KMS-11 (cell line): ENCODE data around the gene TMEM147.

Experiments used
- H2AFZ ChIP-seq: fragments of 200-600 bp; sonication (generic); 2 replicates; pipeline ENCODE4 v1.6.1; 2016; ENCODE audit warnings: antibody characterized with exemption, mixed run types, low read depth
- H3K27ac ChIP-seq: fragments of 200-600 bp; sonication (generic); 2 replicates; pipeline ENCODE4 v1.6.1; 2016; ENCODE audit warnings: mild to moderate bottlenecking, mixed run types
- H3K27me3 ChIP-seq: fragments of 200-600 bp; sonication (generic); 2 replicates; pipeline ENCODE4 v1.6.1; 2017; ENCODE audit warnings: mild to moderate bottlenecking, low read depth, mixed run types, moderate library complexity; ENCODE audit not compliant: insufficient read depth
- H3K36me3 ChIP-seq: fragments of 200-600 bp; sonication (generic); 2 replicates; pipeline ENCODE4 v1.6.1; 2017; ENCODE audit warnings: mild to moderate bottlenecking, mixed run types; ENCODE audit not compliant: insufficient read depth
- H3K4me1 ChIP-seq: fragments of 200-600 bp; sonication (generic); 2 replicates; pipeline ENCODE4 v1.6.1; 2016; ENCODE audit warnings: mild to moderate bottlenecking, low read depth, mixed run types; ENCODE audit not compliant: poor library complexity, severe bottlenecking
- H3K4me2 ChIP-seq: fragments of 200-600 bp; sonication (generic); 2 replicates; pipeline ENCODE4 v1.7.0; 2016; ENCODE audit warnings: mild to moderate bottlenecking, mixed run types
- H3K4me3 ChIP-seq: fragments of 200-600 bp; sonication (generic); IDR thresholded peaks from 2 replicates; pipeline ENCODE4 v1.6.1; 2017; ENCODE audit warnings: low read depth, low read length, mixed read lengths; ENCODE audit not compliant: insufficient read depth
- H3K79me2 ChIP-seq: fragments of 200-600 bp; sonication (generic); 2 replicates; pipeline ENCODE4 v1.6.1; 2016; ENCODE audit warnings: low read depth, mixed run types; ENCODE audit not compliant: insufficient read depth
- H3K9ac ChIP-seq: fragments of 200-600 bp; sonication (generic); 2 replicates; pipeline ENCODE4 v1.6.1; 2016; ENCODE audit warnings: mild to moderate bottlenecking, mixed run types
- H4K20me1 ChIP-seq: fragments of 200-600 bp; sonication (generic); 2 replicates; pipeline ENCODE4 v1.6.1; 2016; ENCODE audit warnings: mild to moderate bottlenecking, mixed run types; ENCODE audit not compliant: insufficient read depth
- CTCF ChIP-seq: fragments of 200-600 bp; sonication (generic); conservative IDR thresholded peaks from 2 replicates; pipeline ENCODE4 v1.6.1; 2017; ENCODE audit warnings: low read depth, mild to moderate bottlenecking, antibody characterized with exemption, low read length, moderate library complexity, mixed read lengths

The TMEM147 gene

GRCh38 chr19:35510626-35510964 lies 34.8 kb upstream of the TMEM147 start:
- H3K36me3 ChIP-seq = no peaks in the 10 kb centered on the region
- H3K27ac ChIP-seq = no peak overlapping the region
- peaks cover 60% of the 10 kb centered on the region for H3K27me3 ChIP-seq
- H3K4me2 ChIP-seq = no peak overlapping the region
- H3K4me1 ChIP-seq = no peaks in the 10 kb centered on the region
- H2AFZ ChIP-seq = no peak overlapping the region
- no peak overlapping the region for H3K4me3 ChIP-seq
- no peaks in the 10 kb centered on the region for H3K79me2 ChIP-seq
- 0 out of 2 replicates have a peak, but pooled peaks have one; percentile 8 for TF ChIP-seq CTCF
- H3K9ac ChIP-seq = no peak overlapping the region
- no peaks in the 10 kb centered on the region for H4K20me1 ChIP-seq

GRCh38 chr19:35511337-35511736 lies 34.1 kb upstream of the TMEM147 start:
- no peak for TF ChIP-seq CTCF
- Histone ChIP-seq H3K9ac (no peak overlapping the region), H3K4me3 (no peak overlapping the region), H3K36me3 (no peaks in the 10 kb centered on the region), H3K27ac (no peak overlapping the region), H3K4me1 (no peaks in the 10 kb centered on the region), H2AFZ (no peak overlapping the region), H4K20me1 (no peaks in the 10 kb centered on the region), H3K27me3 (peaks cover 57% of the 10 kb centered on the region), H3K79me2 (no peaks in the 10 kb centered on the region), H3K4me2 (no peak overlapping the region)

- TF ChIP-seq CTCF = no peak
- no peaks in the 10 kb centered on the region for H4K20me1 ChIP-seq
- no peaks in the 10 kb centered on the region for H3K36me3 ChIP-seq
- peaks cover 55% of the 10 kb centered on the region for H3K27me3 ChIP-seq
- H3K9ac ChIP-seq = no peak overlapping the region
- H3K27ac ChIP-seq = no peak overlapping the region
- H2AFZ ChIP-seq = no peak overlapping the region
- H3K4me1 ChIP-seq = no peaks in the 10 kb centered on the region
- no peak overlapping the region for H3K4me2 ChIP-seq
- H3K79me2 ChIP-seq = no peaks in the 10 kb centered on the region
- H3K4me3 ChIP-seq = no peak overlapping the region
Measured at GRCh38 chr19:35512831-35513627, 32.4 kb upstream of the TMEM147 start.

- H3K27me3 ChIP-seq = peaks cover 55% of the 10 kb centered on the region
- H3K4me3 ChIP-seq = no peak within 1 kb of the TSS
- no peak within 1 kb of the TSS for H3K4me2 ChIP-seq
- H3K9ac ChIP-seq = no peak within 1 kb of the TSS
- no peaks in the 10 kb centered on the region for H3K79me2 ChIP-seq
- H3K36me3 ChIP-seq = no peaks in the 10 kb centered on the region
- no peak for TF ChIP-seq CTCF
- H3K27ac ChIP-seq = no peak within 1 kb of the TSS
- H4K20me1 ChIP-seq = no peaks in the 10 kb centered on the region
- no peaks in the 10 kb centered on the region for H3K4me1 ChIP-seq
- H2AFZ ChIP-seq = no peak within 1 kb of the TSS
Measured at GRCh38 chr19:35513628-35514281, 31.7 kb upstream of the TMEM147 start, which contains the start of gene DMKN. Gene DMKN (minus strand): TSS chr19:35513649. CDS start chr19:35513475, 174 bp downstream.
